Spinal cord (tissue), 10 donors: ENCODE results near the gene UMODL1. TPM values are rescaled to one million over a fixed set of nuclear protein-coding genes. Genes with fewer than 3 reads are reported as not detected.

Experiments
- DNase-seq, 6 donors: peaks; one replicate each; pipeline versions ENCODE4 v3.0.0 to v3.0.0-alpha.2; 2013 to 2015; ENCODE audit warnings: low spot score in 6 of 6, low read depth in 4 of 6
- H3K27ac ChIP-seq: one replicate; pipeline ENCODE4 v1.5.1; 2013; ENCODE audit warnings: low read depth, low read length, control low read depth
- H3K27me3 ChIP-seq: one replicate; pipeline ENCODE4 v1.6.1; 2013; ENCODE audit warnings: low read length; ENCODE audit not compliant: control insufficient read depth, insufficient read depth
- H3K36me3 ChIP-seq: one replicate; pipeline ENCODE4 v1.6.1; 2013; ENCODE audit warnings: low read length; ENCODE audit not compliant: control insufficient read depth, insufficient read depth
- H3K4me1 ChIP-seq: one replicate; pipeline ENCODE4 v1.6.1; 2013; ENCODE audit warnings: low read length; ENCODE audit not compliant: control insufficient read depth, insufficient read depth
- H3K4me3 ChIP-seq: one replicate; pipeline ENCODE4 v1.5.1; 2013; ENCODE audit warnings: low read depth, low read length, control low read depth
- H3K9me3 ChIP-seq: one replicate; pipeline ENCODE4 v1.6.1; 2013; ENCODE audit warnings: low read length; ENCODE audit not compliant: control insufficient read depth, insufficient read depth
- WGBS: methylation state at CpG from one replicate; pipeline ENCODE4 v1.1.5; 2013; ENCODE audit warnings: missing lambda C conversion rate; ENCODE audit not compliant: insufficient coverage; 5-methylcytosine and 5-hydroxymethylcytosine counted together
- polyA plus RNA-seq, 2 donors: library from polyadenylated mRNA; unstranded; fragments of 120-200 nt; gene quantifications; one replicate each; pipeline ENCODE4 v1.2.1, GENCODE V29; 2013; ENCODE audit not compliant: insufficient read length in 2 of 2
- total RNA-seq, 2 donors: library from RNA; depleted of rRNA in 1 of 2; stranded (reverse); fragments of 120-200 nt in 1 of 2; fragments of >200 nt in 1 of 2; gene quantifications; one replicate each; pipeline versions ENCODE4 v1.2.3 to v1.2.4, GENCODE V29; 2013 to 2014
- donor health status: healthy.

Gene UMODL1
- total and polyA plus RNA-seq, 4 donors, result 0.11 to 0.21 (median 0.17) TPM; not detected in 1

- DNase-seq, result no peak
- H3K36me3 ChIP-seq, result no peaks in the 10 kb centered on the region
- no peaks in the 10 kb centered on the region for H3K9me3 ChIP-seq
- H3K4me1 ChIP-seq, result peaks cover 44% of the 10 kb centered on the region
- 89% methylated on average over 6 of the region's 6 CpGs for WGBS
- no peak overlapping the region for H3K27ac ChIP-seq
- H3K4me3 ChIP-seq, result no peak overlapping the region
- no peaks in the 10 kb centered on the region for H3K27me3 ChIP-seq
Measured at GRCh38 chr21:42083361-42083690, 12.2 kb downstream of the UMODL1 start.

- H3K36me3 ChIP-seq, result no peaks in the 10 kb centered on the region
- no peak overlapping the region for H3K4me3 ChIP-seq
- no peak for DNase-seq
- no peaks in the 10 kb centered on the region for H3K27me3 ChIP-seq
- no peaks in the 10 kb centered on the region for H3K9me3 ChIP-seq
- peaks cover 44% of the 10 kb centered on the region for H3K4me1 ChIP-seq
- H3K27ac ChIP-seq, result no peak overlapping the region
- WGBS, result 91% methylated on average over 11 of the region's 12 CpGs
Measured at GRCh38 chr21:42084079-42084478, 13.0 kb downstream of the UMODL1 start.

GRCh38 chr21:42085246-42086077, 14.3 kb downstream of the UMODL1 start:
- no peak for DNase-seq
- Histone ChIP-seq H3K9me3 (no peaks in the 10 kb centered on the region), H3K36me3 (no peaks in the 10 kb centered on the region), H3K4me1 (peaks cover 31% of the 10 kb centered on the region), H3K27me3 (no peaks in the 10 kb centered on the region), H3K27ac (no peak overlapping the region), H3K4me3 (no peak overlapping the region)
- WGBS, result 88% methylated on average over 14 of the region's 16 CpGs

- no peaks in the 10 kb centered on the region for H3K9me3 ChIP-seq
- no peak overlapping the region for H3K27ac ChIP-seq
- no peak overlapping the region for H3K4me3 ChIP-seq
- H3K36me3 ChIP-seq, result no peaks in the 10 kb centered on the region
- no peak for DNase-seq
- 87% methylated on average over 4 of the region's 7 CpGs for WGBS
- peaks cover 21% of the 10 kb centered on the region for H3K4me1 ChIP-seq
- no peaks in the 10 kb centered on the region for H3K27me3 ChIP-seq
Measured at GRCh38 chr21:42086969-42087368, 15.9 kb downstream of the UMODL1 start.

GRCh38 chr21:42088148-42088547, 17.0 kb downstream of the UMODL1 start:
- Histone ChIP-seq H3K4me1 (peaks cover 10% of the 10 kb centered on the region), H3K4me3 (no peak overlapping the region), H3K9me3 (no peaks in the 10 kb centered on the region), H3K27me3 (no peaks in the 10 kb centered on the region), H3K36me3 (no peaks in the 10 kb centered on the region), H3K27ac (no peak overlapping the region)
- 92% methylated on average over 14 of the region's 14 CpGs for WGBS
- no peak for DNase-seq

GRCh38 chr21:42088658-42089057, 17.5 kb downstream of the UMODL1 start:
- DNase-seq, result no peak
- Histone ChIP-seq H3K27me3 (no peaks in the 10 kb centered on the region), H3K9me3 (no peaks in the 10 kb centered on the region), H3K4me1 (peaks cover 4% of the 10 kb centered on the region), H3K4me3 (no peak overlapping the region), H3K36me3 (no peaks in the 10 kb centered on the region), H3K27ac (no peak overlapping the region)
- WGBS, result 88% methylated on average over 4 of the region's 5 CpGs

- WGBS, result 70% methylated on average over 12 of the region's 12 CpGs
- no peak for DNase-seq
- Histone ChIP-seq H3K27me3 (no peaks in the 10 kb centered on the region), H3K4me1 (peaks cover 4% of the 10 kb centered on the region), H3K27ac (no peak overlapping the region), H3K36me3 (no peaks in the 10 kb centered on the region), H3K9me3 (no peaks in the 10 kb centered on the region), H3K4me3 (no peak overlapping the region)
Measured at GRCh38 chr21:42089093-42089631, 18.0 kb downstream of the UMODL1 start.

- peaks cover 4% of the 10 kb centered on the region for H3K4me1 ChIP-seq
- H3K4me3 ChIP-seq, result no peak overlapping the region
- DNase-seq, result no peak
- no peak overlapping the region for H3K27ac ChIP-seq
- no peaks in the 10 kb centered on the region for H3K9me3 ChIP-seq
- H3K27me3 ChIP-seq, result no peaks in the 10 kb centered on the region
- 92% methylated on average over 20 of the region's 21 CpGs for WGBS
- H3K36me3 ChIP-seq, result no peaks in the 10 kb centered on the region
Measured at GRCh38 chr21:42089665-42090310, 18.7 kb downstream of the UMODL1 start.

- Histone ChIP-seq H3K36me3 (no peaks in the 10 kb centered on the region), H3K4me3 (no peak overlapping the region), H3K27me3 (no peaks in the 10 kb centered on the region), H3K4me1 (peaks cover 4% of the 10 kb centered on the region), H3K27ac (no peak overlapping the region), H3K9me3 (no peaks in the 10 kb centered on the region)
- WGBS, result 53% methylated on average over 11 of the region's 14 CpGs
- DNase-seq, result no peak
Measured at GRCh38 chr21:42091899-42092508, 20.9 kb downstream of the UMODL1 start.
